T-helper 1 cell treated with Interleukin-12 subunit alpha and Interleukin-12 subunit beta and Interleukin-4 antibody, amounts not matched to agents 30 ng/mL and 1 ng/mL, for 36 hours (primary cell): ENCODE measurements around the gene SLC9A7. TPM values are rescaled to one million over a fixed set of nuclear protein-coding genes. Genes with fewer than 3 reads are reported as not detected.

Experiments used
- intact Hi-C: fragments of 100-400 bp; cut with micrococcal nuclease; formaldehyde crosslinking; loops from one replicate; pipeline ENCODE4 v1.15.1; 2024
- total RNA-seq: library from RNA; stranded (reverse); gene quantifications from 2 replicates; pipeline ENCODE4 v1.2.3, GENCODE V29; 2022

The SLC9A7 gene
- total RNA-seq, 1 donor from 2014 or later, result 15.4 TPM

DNA sequence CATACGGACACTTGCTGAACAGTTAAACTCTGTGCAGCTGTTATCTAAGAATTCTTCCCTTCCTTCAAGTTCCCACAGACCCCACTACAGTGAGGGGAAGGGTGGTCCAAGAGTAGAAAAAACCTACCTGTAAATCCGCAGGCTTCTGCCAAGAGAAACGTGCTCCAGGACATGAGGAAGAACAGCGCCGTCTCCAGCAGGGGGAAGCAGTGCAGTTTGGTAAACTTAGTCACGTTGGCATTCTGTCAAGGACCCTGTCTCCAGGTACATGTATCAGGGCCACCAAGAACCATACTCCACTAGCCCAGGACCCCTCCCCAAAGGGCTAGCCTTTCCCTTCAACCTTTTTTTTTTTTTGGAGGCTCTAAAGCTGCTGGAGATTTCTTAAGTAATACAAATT, 105.4 kb downstream of the SLC9A7 start:
- intact Hi-C loops, result no loop called here

DNA sequence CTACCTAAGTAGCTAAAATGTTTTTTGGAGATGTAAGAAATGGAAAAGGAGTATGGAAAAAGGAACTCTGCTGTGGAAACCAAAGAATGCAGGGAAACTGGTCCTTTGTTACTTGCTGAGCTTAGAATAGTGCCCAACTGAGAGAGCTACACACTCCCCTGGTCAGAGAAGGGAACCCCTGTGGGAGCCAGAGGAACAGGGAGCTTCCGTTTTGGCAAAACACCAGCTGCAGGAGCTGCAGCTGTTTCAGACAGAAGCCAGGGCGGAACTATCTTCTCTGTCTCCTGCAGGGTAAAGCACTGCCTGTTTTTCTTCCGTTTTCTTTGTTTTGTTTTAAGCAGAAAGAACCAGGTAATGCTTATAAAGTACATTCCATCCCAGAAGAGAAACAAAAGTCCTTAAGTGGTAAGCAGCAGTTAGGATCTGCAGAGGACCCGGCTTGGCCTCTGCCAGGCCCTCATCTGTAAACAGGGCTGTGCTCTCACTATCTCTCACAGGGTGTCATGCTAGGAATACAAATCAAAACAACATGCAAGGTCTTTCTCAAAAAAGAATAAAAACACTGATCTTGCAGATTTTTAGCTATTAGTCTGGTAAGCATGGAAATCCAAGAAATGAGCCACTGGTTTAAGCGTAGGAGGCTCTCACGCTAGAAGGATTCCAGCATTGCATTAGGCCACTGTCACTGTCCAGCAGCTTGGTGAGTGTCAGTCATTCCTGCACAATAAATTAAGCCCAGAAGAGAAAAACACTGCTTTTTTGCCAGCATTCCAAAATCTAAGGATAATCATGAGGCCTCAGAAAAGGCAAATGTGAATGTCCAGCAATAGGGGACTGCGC, 109.3 kb downstream of the SLC9A7 start:
- intact Hi-C loops, result no loop called here

DNA sequence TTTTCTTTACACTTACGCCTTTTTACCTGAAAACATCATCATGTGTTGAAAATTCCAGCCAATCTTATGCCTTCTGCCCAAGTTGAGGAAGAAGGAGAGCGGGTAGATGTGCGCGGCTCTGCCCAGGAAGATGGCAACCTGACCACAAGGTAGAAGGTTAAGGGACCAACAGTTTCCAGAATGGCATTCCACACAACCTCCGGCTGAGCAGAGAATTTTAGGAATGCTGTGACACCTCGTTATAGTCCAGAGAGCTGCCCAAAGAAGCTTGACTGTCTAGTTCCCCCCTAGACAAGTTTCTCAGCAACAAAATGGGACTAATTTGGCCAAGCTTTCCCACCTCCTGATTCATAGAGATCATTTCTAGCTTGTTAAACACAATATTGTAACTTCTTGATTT, 110.3 kb downstream of the SLC9A7 start:
- intact Hi-C loops, result no loop called here

DNA sequence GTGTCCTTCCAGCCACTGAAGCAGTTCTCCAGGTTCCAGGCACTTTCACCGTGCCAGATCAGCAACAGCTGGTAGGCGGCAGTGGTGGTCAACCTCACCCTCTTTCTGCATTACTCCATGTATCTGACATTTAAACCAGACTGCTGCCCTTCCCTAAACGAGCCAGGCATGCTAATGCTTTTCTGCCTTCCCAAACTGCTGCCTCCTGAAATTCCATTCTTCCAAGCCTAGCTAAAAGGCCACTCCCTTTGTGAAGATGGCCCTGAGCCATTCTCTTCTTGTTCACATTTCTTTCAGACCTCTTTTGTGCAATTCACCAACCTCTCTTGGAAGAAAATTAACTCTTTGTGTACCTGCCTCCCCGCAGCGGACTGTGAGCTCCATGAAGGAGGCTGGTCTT, 111.7 kb downstream of the SLC9A7 start:
- intact Hi-C loops, result no loop called here

DNA sequence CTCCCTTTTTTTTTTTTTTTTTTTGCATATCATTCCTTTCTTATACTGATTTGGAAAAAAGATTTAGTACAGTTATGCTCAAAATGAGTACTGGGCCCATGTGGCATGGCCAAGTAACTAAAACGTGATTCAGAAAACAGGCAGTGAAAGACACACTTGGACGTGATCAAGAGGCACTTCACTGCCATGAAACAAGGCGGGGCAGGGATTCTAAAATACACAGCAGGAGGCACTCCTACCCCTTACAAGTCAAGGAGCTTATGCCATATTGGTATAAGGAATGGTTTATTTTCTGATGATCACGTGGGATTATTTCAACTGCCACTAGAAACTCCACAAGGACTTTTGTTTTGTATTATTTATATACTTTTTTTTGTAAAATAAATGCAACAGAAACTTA, 113.3 kb downstream of the SLC9A7 start:
- intact Hi-C loops, result no loop called here

DNA sequence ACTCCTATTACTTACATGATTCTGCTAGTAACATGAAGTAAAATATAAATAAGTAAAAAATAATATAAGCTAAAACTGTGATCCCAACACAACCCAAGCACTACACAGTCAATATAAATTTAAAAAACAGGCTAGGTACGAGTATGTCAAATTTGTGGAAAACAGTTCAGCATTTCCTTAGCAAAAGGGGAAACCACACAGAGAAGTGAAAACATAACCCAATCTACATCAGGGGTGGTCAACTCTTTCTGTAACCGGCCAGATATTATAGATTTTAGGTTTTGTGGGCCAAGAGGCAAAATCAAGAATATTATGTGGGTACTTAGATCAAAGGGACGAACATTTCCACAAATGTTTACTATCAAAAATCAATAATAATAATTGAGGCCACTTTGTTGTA, 115.3 kb downstream of the SLC9A7 start:
- intact Hi-C loops, result loop anchor here (2.0 to 5.0 kb wide), 5 partner anchors 15 to 196 kb away; partner anchors contain the start of gene ZNF674

DNA sequence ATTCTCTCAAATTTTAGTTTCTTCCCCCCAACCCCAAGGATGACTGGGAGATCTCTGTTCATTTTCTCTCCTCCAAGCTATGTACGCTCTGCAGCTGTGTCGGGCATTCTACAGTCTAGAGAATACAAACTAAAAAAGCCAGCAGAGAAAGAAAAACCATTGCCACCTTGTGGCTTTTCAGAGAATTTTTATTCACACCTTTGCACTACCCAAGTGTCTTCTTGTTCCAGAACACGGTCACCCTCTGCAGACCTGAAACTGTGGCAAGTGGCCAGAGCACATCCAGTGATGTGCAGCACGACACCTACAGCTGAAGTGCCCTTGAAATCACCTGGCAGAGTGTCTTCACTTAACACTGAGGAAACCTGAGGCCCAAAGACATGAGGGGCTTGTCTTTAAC, 116.8 kb downstream of the SLC9A7 start:
- intact Hi-C loops, result loop anchor here (1.0 to 5.0 kb wide), 8 partner anchors 13 to 261 kb away; partner anchors contain the start of gene ZNF674

DNA sequence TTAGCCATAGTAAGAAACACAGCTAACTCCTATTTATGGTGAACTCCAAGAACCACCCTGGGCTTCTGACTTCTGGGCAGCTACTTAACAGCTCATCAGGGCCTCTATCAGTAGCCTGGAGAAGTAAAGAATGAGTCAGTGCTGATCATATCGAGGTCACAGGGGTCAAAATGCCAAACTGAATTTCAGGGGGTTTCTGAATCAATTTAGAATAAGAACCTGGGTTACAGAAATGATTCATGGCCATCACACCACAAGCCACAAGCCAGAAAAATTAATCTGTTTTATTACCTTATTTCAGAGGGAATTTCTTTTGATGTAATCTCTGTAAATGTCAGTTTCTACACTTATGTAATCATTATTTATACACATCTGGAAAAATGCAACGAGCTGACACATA, 121.0 kb downstream of the SLC9A7 start:
- intact Hi-C loops, result no loop called here

DNA sequence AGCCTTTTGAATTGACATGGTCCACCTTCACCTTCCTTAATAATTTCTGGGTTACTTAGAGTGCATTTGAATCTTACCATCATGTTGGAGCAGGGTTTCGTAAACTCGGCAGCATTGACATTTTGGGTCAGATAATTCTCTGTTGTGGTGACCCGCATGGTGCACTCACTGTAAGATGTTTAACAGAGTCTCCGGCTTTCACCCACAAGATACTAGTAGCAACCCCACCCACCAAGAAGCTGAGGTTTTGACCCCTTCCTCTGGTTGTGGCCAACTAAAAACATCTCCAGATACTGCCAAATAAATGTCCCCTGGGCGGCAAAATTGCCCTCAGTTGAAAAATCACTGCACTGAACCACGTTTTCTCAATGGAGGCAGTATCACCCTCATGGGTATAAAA, 122.7 kb downstream of the SLC9A7 start:
- intact Hi-C loops, result no loop called here

DNA sequence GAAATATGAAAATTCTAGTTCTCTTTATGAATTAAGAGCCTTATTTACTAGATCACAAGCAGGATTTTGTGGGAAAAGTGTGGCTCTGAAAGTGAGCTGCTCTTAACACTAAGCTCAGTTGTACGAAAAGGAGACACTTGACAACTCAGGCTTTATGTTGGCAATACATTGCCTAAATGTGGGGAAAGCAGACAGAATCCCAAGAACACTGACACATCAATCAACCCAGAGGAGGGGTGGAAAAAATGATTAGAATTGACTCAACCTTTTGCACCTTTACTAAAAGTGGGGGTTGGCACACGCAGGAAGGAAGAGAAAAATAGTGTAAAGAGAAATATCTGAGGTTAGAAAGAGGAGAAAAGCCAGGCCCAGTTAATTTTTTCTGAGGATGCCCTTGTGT, 123.7 kb downstream of the SLC9A7 start:
- intact Hi-C loops, result no loop called here

DNA sequence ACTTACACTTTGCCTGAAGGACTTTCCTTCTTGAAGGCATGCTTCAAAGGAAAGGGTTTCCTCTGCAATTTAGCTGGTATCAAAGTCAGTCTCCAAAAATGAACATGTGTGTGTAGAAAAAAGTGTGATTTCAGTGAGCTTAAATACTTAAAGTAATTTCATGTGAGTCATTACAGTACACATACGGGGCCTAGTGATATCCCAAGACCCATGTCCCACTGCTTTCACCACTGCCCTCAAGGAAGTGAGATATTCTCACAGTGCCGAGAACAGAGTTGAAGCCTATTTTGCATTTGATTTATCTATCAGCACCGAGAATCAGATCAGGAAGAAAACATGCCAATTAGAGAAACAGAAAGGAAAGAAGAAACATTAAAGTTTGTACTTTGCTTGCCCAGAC, 124.3 kb downstream of the SLC9A7 start:
- intact Hi-C loops, result no loop called here

DNA sequence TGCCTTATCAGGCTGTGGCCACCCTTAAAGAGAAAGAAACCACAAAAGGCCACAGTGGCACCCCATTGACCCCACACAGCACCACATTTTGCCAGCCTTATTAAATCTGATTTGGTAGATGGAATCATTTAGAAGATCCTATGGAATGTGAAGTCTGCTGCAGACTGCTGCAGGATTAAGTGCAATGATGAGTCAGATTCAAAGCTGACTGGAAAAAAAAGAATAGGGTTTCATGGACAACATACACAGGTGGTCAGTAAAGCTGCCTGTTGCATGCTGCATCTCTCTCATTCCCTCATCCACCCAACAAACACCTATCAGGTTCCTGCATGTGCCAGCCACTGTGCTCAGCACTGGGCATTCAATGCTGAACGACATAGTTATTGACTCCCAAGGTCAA, 128.8 kb downstream of the SLC9A7 start:
- intact Hi-C loops, result no loop called here

DNA sequence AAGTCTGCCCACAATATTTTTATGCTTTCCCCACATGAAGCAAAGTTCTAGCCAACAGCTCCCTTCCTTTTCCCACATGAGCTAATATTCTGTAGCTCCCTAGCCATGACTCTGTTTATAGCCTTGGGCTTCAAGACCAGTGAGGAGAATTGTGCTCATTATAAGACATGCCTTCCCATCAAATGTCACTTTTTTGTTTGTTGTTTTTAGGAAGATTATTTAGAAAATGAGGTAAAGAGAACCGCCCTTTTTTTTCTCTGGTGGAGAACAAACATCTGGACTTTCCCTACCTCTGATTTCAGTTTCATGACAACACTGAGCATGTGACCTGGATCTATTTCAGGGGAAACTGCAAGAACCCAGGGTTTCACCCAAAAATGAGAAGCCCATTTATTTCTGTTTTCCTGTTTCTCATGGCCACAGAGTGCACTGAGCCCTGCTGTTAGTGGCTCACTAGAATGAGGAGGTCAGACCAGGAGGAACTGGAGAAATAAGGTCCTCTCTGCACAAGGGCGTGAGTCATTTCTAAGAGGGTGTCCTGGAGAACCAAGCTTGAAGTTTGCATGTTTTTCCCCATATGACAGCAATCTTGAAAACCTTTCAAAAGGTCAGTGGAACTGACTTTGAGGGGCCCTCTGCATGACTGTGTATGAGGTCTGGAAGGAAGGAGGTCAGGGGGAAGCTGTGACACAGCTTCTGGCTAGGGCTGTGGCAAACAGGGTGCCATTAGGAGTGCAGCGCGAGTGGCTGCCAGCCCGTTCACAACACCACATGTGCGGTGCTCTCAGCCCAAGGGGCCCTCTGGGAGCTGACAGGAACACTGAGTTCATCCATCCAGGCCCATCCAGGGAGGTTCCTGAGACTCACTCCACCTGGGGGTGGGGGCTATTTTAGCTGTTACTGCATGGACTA, 130.2 kb downstream of the SLC9A7 start:
- intact Hi-C loops, result loop anchor here (1.0 to 2.0 kb wide), 4 partner anchors 14 to 56 kb away; no protein-coding TSS in a partner anchor

DNA sequence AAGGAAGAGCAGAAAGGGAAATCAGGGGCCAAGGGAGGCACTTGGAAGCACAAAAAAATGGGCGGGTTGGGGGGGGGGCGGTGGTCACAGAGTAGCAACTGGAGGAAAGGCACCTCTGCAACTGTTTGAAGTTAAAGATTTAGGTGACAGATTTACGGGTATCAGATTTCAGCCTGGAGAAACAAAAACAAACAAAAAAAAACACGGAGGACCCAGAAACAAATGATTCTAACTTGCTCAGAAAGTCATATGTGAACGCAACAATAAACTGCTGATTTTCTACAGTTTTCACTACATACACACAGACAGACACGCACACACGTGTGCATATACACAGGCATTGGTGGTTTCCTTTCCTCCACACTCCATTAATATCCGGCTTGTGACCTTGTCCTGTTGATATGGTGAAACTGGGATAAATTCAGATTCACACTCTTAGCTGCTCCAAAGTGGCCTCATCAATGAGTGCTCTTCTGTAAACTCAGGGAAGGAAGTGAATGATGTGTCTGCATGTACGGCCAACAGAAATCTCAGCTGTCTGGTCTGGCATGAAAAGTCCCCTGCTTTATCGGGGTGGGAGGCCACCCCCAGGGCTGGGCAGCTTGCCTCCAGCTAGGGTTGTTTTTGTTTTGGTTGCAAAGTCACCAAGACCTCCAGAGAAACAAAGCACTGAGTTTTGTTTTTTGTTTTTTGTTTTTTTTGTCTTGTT, 131.1 kb downstream of the SLC9A7 start:
- intact Hi-C loops, result loop anchor here (1.0 to 2.0 kb wide), 4 partner anchors 15 to 56 kb away; no protein-coding TSS in a partner anchor

DNA sequence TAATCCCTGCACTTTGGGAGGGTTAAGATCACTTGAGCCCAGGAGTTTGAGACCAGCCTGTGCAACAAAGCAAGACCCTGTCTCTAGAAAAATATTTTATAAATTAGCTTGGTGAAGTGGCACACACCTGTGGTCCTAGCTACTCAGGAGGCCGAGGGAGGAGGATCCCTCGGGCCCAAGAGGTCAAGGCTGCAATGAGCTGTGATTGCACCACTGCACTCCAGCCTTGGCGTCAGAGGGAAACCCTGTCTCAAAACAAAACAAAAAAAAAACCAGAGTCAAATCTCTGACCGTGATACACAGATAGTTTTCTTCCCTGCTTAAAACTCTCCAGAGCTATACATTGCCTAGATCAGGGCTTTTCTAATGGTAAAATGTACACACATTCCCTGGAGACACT, 131.9 kb downstream of the SLC9A7 start:
- intact Hi-C loops, result no loop called here

DNA sequence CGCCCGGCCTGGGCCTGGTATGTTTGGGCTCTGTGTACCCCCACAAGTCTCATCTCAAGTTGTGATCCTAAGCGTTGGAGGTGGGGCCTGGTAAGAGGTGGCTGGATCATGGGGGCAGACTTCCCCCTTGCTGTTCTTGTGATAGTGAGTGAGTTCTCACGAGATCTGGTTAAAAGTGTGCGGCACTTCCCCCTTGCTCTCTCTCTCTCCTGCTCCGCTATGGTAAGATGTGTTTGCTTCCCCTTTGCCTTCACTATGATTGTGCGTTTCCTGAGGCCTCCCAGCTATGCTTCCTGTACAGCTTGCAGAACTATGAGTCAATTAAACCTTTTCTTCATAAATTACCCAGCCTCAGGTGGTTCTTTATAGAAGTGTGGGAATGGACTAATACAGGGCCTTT, 132.4 kb downstream of the SLC9A7 start:
- intact Hi-C loops, result loop anchor here (1.0 kb wide), 1 partner anchor 8 kb away; no protein-coding TSS in a partner anchor

DNA sequence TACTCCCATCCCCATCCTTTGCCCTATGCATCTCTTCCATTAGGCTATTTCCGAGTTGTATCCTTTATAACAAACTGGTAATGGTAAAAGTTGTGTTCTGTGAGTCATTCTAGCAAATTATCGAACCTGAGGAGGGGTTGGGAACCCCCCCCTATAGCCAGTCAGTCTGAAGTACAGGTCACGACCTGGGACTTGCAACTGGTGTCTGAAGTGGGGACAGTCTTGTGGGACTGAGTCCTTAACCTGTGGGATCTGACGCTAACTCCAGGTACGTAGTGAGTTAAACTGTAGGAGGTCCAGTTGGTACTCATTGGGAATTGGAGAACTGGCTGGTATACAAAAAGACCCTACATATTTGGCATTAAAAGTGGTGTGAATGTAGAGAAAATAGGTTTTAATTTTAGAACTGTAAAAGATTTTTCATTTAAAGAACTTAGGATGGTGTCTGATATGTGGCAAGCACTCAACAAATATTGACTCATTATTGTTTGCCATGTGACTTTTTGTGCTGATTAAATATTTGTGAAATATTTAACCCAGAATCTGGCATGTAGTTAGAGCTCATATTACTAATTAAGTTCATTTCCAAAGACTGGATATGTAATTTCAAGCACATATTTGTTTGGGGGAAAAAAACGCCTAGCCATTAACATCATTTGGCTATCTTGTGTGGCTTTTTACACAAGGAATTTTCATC, 134.7 kb downstream of the SLC9A7 start:
- intact Hi-C loops, result no loop called here

DNA sequence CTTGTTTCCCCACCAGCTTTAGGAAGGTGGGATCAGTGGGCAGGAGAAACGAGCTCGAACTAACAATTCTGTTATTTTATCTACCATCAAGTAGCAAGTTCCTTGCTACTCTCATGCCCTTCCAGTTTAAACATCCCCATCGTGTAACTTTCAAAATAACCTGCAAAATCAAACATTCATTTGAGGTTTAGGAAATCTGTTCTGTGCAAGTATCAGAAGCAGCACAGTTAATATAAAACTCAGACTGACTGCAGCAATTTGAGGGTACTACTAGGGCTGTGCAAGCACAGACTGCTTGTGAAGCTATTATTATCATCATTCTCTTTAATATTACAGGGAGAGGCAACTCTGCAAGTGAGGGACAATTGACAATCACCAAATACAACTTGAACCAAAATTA, 137.3 kb downstream of the SLC9A7 start:
- intact Hi-C loops, result no loop called here

DNA sequence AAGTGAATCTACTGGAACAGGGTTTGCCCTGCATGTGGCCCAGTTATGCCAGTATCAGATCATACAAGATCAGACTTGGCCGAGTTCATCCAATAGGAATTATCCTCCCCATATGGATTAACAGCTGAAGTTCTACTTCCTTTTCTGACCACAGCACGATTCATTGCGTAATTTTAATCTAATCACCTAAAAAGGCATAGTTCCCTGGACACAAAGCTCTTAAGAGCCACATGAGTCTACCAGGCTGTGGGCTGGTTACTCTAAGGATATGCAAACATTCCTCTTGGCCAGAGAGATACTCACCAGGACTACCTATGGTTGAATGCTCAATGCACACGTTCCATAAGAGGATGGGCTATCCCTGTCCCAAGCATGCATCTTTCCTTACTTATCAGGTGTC, 138.4 kb downstream of the SLC9A7 start:
- intact Hi-C loops, result no loop called here

DNA sequence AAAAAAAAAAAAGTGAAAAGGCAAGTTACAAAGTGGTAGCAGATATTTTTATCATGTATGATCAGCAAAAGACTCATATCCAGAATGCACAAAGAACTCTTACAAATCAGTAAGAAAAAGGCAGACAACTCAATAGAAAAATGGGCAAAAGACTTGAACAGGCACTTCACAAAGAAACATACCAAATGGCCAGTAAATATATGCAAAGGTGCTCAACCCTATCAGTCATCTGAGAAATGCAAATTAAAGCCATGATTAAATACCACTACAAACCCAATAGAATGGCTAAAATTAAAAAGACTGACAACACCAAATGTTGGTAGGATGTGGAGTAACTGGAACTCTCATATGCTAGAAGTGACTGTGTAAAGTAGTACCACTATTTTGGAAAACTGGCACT, 140.0 kb downstream of the SLC9A7 start:
- intact Hi-C loops, result loop anchor here (1.0 kb wide), 2 partner anchors 7 to 9 kb away; no protein-coding TSS in a partner anchor

DNA sequence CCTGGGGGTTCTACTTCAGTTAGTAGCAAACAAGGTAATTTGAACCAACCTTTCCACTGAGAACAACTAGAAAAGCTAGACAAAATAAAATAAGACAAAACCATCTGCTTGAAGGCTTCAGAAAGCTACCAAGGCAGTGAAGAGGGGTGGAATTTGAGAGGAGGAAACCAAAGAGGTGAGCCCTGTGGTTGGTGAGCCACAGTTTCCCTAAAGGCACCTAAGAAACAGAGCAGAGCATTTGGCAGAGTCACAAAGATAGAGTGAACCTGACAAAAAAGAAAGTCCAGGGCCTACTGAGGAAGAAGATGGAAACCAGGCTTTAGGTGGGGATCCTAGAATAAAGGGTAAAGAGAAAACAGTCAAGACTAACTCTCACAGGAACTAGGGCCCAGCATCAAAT, 141.0 kb downstream of the SLC9A7 start:
- intact Hi-C loops, result loop anchor here (1.0 kb wide), 2 partner anchors 8 kb away; no protein-coding TSS in a partner anchor
